Measurements from ENCODE around the gene UBASH3A.

UBASH3A gene

DNA sequence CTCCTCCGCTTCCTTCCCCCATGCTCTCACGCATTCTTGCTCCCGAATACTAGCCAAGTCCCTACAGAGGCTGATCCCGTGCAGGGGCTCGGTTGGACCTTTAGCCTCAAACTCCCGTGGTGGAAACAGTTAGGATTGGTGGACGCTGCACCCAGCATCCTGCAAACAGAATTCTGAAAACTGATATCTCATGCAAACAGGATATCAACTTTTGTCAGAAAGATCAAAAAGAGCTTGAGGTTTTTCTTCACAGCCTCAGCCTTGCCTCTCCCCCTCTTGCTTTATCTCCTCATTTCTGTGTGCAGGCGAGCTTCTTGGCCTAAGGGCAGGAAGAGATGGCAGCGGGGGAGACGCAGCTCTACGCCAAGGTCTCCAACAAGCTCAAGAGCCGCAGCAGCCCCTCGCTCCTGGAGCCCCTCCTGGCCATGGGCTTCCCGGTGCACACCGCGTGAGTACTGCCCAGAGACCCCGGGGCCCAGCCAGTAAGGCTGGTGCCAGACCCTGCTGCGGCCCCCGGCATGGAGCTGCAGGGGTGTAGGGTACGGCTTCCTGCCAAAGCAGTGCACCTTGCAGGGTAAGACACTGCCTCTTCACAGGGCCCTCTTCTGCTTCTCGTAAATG lies at the start of gene UBASH3A:
UBASH3A (plus strand) TSS at position 292 of the 621 bp plus-strand sequence; CDS start at position 336, 44 bp downstream.
- DNase-seq (ENCODE audit: low read depth in 2 of 2), result no peak

GRCh38 chr21:42356046-42356445 lies 47.7 kb upstream of the UBASH3A start:
- DNase-seq (ENCODE audit: low read depth in 2 of 2), result no peak

GRCh38 chr21:42356650-42357049 lies 47.1 kb upstream of the UBASH3A start:
- no peak for DNase-seq (ENCODE audit: low read depth in 2 of 2)

DNA sequence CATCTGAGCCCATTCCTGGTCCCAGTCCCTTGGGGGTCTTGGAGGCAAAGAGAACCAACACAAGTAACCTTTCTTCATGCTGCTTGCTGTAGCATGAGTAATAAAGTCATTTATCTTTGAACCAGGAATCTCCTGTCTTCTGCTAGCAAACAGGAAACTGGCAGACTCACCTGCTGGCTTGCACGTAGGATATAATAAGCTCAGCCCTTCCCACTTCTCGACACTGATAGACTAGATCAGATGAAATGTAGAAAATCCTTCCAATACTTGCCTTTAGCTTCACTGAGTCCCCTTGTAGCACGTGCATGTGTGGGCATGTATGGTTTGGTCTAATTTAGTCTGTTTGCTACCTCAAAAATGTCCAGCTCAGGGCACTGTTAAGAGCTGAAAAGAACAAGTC lies 46.4 kb upstream of the UBASH3A start:
- no peak for DNase-seq (ENCODE audit: low read depth in 2 of 2)

GRCh38 chr21:42358261-42358660 lies 45.4 kb upstream of the UBASH3A start:
- no peak for DNase-seq (ENCODE audit: low read depth in 2 of 2)

GRCh38 chr21:42358937-42359336 lies 44.8 kb upstream of the UBASH3A start:
- no peak for DNase-seq (ENCODE audit: low read depth in 2 of 2)

DNA sequence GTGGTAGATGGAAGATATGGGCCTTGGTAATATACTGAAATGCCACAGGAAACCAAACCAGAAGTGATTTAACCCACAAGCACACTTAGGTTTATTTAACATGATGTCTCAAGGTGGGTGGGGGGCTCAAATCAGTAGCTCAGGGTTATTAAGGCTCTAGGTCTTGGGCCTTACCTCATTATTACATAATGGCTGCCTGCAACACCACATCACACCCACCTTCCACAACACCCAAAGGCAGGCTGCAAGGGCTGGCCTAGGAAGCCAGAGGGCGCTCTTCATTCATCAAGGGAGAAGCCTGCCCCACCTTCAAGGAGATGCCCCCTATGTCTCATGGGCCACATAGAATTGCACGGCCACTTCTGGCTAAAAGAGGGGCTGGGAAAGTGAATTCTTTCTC lies 43.4 kb upstream of the UBASH3A start:
- no peak for DNase-seq (ENCODE audit: low read depth in 2 of 2)

GRCh38 chr21:42361286-42361685 lies 42.4 kb upstream of the UBASH3A start:
- no peak for DNase-seq (ENCODE audit: low read depth in 2 of 2)

- no peak for DNase-seq (ENCODE audit: low read depth in 2 of 2)
Observed at GRCh38 chr21:42362198-42362597, 41.5 kb upstream of the UBASH3A start.

DNA sequence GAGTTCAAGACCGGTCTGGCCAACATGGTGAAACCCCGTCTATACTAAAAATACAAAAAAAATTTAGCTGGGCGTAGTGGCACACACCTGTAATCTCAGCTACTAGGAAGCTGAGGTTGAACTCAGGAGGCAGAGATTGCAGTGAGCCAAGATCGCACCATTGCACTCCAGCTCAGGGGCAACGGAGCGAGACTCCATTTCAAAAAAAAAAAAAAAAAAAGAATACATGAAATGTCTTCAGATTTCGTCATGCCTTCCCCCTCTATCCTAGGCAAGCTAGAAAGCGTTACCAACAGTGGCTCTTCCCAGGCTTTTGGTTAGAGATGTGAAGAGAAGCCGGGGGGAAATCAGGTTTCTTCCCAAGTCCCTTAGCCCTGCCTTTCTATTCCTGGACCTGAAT lies 41.0 kb upstream of the UBASH3A start:
- DNase-seq (ENCODE audit: low read depth in 2 of 2), result no peak

- DNase-seq (ENCODE audit: low read depth in 2 of 2), result no peak
Observed at GRCh38 chr21:42363312-42363711, 40.4 kb upstream of the UBASH3A start.

- no peak for DNase-seq (ENCODE audit: low read depth in 2 of 2)
Observed at GRCh38 chr21:42364304-42364865, 39.3 kb upstream of the UBASH3A start.

- no peak for DNase-seq (ENCODE audit: low read depth in 2 of 2)
Observed at GRCh38 chr21:42365770-42366169, 37.9 kb upstream of the UBASH3A start.

DNA sequence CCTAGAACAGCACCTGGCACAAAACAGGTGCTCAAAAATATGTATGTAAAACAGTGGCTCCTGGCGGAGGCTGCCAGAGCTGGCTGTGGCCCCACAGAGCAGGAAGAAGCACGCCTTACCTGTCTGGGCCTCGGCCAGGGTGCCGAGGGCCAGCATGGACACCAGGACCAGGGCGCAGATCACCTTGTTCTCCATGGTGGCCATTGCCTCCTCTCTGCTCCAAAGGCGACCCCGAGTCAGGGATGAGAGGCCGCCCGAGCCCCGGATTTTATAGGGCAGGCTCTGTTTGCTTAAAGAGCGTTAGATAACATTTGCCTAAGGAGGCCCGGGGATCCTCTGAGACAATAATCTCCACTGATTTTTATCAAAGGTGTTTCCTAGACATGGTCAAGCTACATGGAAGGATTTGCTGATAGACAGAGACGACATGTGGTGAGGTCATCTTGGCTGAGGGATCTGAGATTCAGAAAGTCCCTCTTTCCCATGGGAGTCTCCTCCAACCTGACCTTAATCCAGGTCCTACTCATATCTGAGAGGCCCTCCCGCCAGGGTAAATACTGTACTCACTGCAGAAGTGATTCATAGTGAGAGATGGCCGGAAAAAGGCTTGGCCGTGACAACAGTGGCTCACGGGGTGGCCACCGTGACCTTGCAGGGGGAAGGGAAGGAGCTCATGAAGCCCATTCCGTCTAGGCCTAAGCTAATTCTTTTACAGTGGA lies 37.3 kb upstream of the UBASH3A start, which contains the start of gene TFF1:
TFF1 (minus strand) TSS at position 244 of the 719 bp plus-strand sequence; CDS start at position 204, 40 bp downstream.
- no peak for DNase-seq (ENCODE audit: low read depth in 2 of 2)

GRCh38 chr21:42367367-42368165 lies 36.1 kb upstream of the UBASH3A start:
- no peak for DNase-seq (ENCODE audit: low read depth in 2 of 2)

DNA sequence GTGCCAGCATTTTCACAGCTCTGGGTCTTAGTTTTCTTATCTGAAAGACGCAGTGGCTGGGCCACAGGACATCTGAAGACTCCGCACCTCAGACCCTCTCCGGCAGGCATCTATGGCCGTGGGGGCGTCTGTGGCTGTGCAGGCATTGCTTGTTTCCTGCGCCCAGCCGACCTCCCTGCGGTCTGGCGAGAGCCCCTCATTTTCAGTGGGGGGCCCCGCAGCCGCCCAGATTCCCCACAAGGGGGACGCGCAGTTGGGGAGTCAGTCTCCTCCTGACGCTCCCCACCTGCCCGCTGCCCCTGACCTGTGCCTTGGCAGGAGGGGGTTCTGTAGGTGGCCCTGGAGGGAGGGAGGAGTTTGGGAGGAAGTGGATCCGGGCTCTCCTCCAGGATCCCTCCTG lies 33.9 kb upstream of the UBASH3A start:
- no peak for DNase-seq (ENCODE audit: low read depth in 2 of 2)

- no peak for DNase-seq (ENCODE audit: low read depth in 2 of 2)
Observed at GRCh38 chr21:42370894-42371654, 32.6 kb upstream of the UBASH3A start.

DNA sequence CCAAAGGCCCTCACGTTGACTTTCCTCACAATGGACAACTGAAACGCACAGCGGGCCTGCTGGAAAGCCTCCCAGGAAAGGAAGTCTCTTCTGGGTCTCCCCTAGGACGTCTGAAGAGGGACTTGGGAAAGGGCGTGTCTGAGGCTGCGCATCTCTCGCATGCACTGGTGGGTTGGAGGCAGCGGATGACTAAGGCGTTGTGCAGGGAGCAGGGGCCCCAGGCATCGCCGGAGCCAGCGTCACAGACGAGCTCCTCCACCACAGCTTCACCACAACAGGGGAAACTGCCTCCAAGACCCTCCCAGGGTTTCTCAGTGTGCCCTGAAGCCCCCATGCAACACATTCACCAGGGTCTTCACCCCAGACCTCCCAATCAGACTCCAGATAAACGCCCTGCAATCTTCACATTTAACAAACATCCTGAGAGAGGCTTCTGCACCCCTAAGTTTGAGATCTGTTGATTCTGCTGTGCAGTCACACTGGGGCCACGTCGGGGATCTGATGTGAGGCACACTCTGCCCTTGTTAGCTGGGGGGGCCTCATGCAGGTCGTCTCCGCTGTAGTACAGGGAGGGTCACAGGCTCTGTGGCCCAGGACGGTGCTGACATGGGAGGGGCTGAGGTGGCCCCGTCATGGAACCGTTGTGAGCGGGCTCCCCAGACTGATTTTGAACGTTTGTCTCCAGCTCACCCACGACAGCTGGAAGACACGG lies 30.4 kb upstream of the UBASH3A start:
- peak in 1 of 2 donors; percentile 19 for DNase-seq (ENCODE audit: low read depth in 2 of 2)

GRCh38 chr21:42373908-42374455 lies 29.7 kb upstream of the UBASH3A start:
- DNase-seq (ENCODE audit: low read depth in 2 of 2), result no peak

GRCh38 chr21:42374457-42374856 lies 29.2 kb upstream of the UBASH3A start:
- no peak for DNase-seq (ENCODE audit: low read depth in 2 of 2)

Measured in activated CD4-positive, alpha-beta T cell treated with anti-CD3 and anti-CD28 coated beads for 24 hours (primary cell).